Mucosa of stomach (tissue), 1 donor: ENCODE data around the gene ANKMY1.

Source experiments
- H3K27me3 ChIP-seq: one replicate; pipeline ENCODE4 v1.7.0; 2013; ENCODE audit warnings: mild to moderate bottlenecking, low read length; ENCODE audit not compliant: control insufficient read depth, insufficient read depth
- H3K36me3 ChIP-seq: one replicate; pipeline ENCODE4 v1.7.0; 2013; ENCODE audit warnings: low read length; ENCODE audit not compliant: control insufficient read depth, insufficient read depth
- H3K4me1 ChIP-seq: one replicate; pipeline ENCODE4 v1.7.0; 2013; ENCODE audit warnings: mild to moderate bottlenecking, low read length; ENCODE audit not compliant: control insufficient read depth, insufficient read depth
- H3K4me3 ChIP-seq: one replicate; pipeline ENCODE4 v1.7.0; 2013; ENCODE audit warnings: low read length
- H3K9ac ChIP-seq: one replicate; pipeline ENCODE4 v1.7.0; 2013; ENCODE audit warnings: mild to moderate bottlenecking, low read length, moderate library complexity
- H3K9me3 ChIP-seq: one replicate; pipeline ENCODE4 v1.7.0; 2013; ENCODE audit warnings: mild to moderate bottlenecking, low read length, moderate library complexity; ENCODE audit not compliant: control insufficient read depth
- donor health status: Pancreatic carcinoma.

Gene ANKMY1

GRCh38 chr2:240599141-240599583 is 41.4 kb upstream of the ANKMY1 start:
- H3K36me3 ChIP-seq, result peaks cover 10% of the 10 kb centered on the region
- peaks cover 37% of the 10 kb centered on the region for H3K4me1 ChIP-seq
- no peak overlapping the region for H3K9ac ChIP-seq
- H3K4me3 ChIP-seq, result no peak overlapping the region
- no peaks in the 10 kb centered on the region for H3K27me3 ChIP-seq
- H3K9me3 ChIP-seq, result no peaks in the 10 kb centered on the region

GRCh38 chr2:240598311-240598911 is 40.6 kb upstream of the ANKMY1 start:
- Histone ChIP-seq H3K4me1 (peaks cover 30% of the 10 kb centered on the region), H3K9ac (no peak overlapping the region), H3K27me3 (no peaks in the 10 kb centered on the region), H3K4me3 (no peak overlapping the region), H3K9me3 (no peaks in the 10 kb centered on the region), H3K36me3 (peaks cover 10% of the 10 kb centered on the region)

GRCh38 chr2:240597419-240598181 is 39.8 kb upstream of the ANKMY1 start:
- H3K9ac ChIP-seq, result no peak overlapping the region
- no peak overlapping the region for H3K4me3 ChIP-seq
- H3K36me3 ChIP-seq, result peaks cover 10% of the 10 kb centered on the region
- peaks cover 22% of the 10 kb centered on the region for H3K4me1 ChIP-seq
- no peaks in the 10 kb centered on the region for H3K9me3 ChIP-seq
- H3K27me3 ChIP-seq, result no peaks in the 10 kb centered on the region

GRCh38 chr2:240597054-240597418 is 39.2 kb upstream of the ANKMY1 start:
- H3K9ac ChIP-seq, result no peak overlapping the region
- H3K27me3 ChIP-seq, result no peaks in the 10 kb centered on the region
- H3K36me3 ChIP-seq, result peaks cover 10% of the 10 kb centered on the region
- H3K9me3 ChIP-seq, result no peaks in the 10 kb centered on the region
- H3K4me3 ChIP-seq, result no peak overlapping the region
- peaks cover 22% of the 10 kb centered on the region for H3K4me1 ChIP-seq

- Histone ChIP-seq H3K4me3 (no peak overlapping the region), H3K4me1 (peaks cover 22% of the 10 kb centered on the region), H3K9ac (no peak overlapping the region), H3K27me3 (no peaks in the 10 kb centered on the region), H3K9me3 (no peaks in the 10 kb centered on the region), H3K36me3 (peaks cover 10% of the 10 kb centered on the region)
Measured at GRCh38 chr2:240596491-240596931, 38.7 kb upstream of the ANKMY1 start.

GRCh38 chr2:240596080-240596460 is 38.3 kb upstream of the ANKMY1 start:
- Histone ChIP-seq H3K9ac (no peak overlapping the region), H3K9me3 (no peaks in the 10 kb centered on the region), H3K36me3 (peaks cover 14% of the 10 kb centered on the region), H3K4me1 (peaks cover 22% of the 10 kb centered on the region), H3K4me3 (no peak overlapping the region), H3K27me3 (no peaks in the 10 kb centered on the region)

GRCh38 chr2:240595381-240596079 is 37.7 kb upstream of the ANKMY1 start:
- Histone ChIP-seq H3K4me1 (peaks cover 22% of the 10 kb centered on the region), H3K27me3 (no peaks in the 10 kb centered on the region), H3K4me3 (no peak overlapping the region), H3K9ac (no peak overlapping the region), H3K36me3 (peaks cover 14% of the 10 kb centered on the region), H3K9me3 (no peaks in the 10 kb centered on the region)

- H3K9ac ChIP-seq, result no peak overlapping the region
- H3K4me3 ChIP-seq, result no peak overlapping the region
- peaks cover 22% of the 10 kb centered on the region for H3K4me1 ChIP-seq
Measured at GRCh38 chr2:240594511-240595380, 37.0 kb upstream of the ANKMY1 start.

GRCh38 chr2:240593703-240594451 is 36.1 kb upstream of the ANKMY1 start:
- H3K9me3 ChIP-seq, result no peaks in the 10 kb centered on the region
- no peak overlapping the region for H3K4me3 ChIP-seq
- no peak overlapping the region for H3K9ac ChIP-seq
- H3K36me3 ChIP-seq, result peaks cover 14% of the 10 kb centered on the region
- H3K4me1 ChIP-seq, result peaks cover 22% of the 10 kb centered on the region
- no peaks in the 10 kb centered on the region for H3K27me3 ChIP-seq

More at GRCh38 chr2:240594511-240595380, 37.0 kb upstream of the ANKMY1 start:
- peaks cover 14% of the 10 kb centered on the region for H3K36me3 ChIP-seq
- no peaks in the 10 kb centered on the region for H3K9me3 ChIP-seq
- no peaks in the 10 kb centered on the region for H3K27me3 ChIP-seq

- Histone ChIP-seq H3K9me3 (no peaks in the 10 kb centered on the region), H3K36me3 (peaks cover 11% of the 10 kb centered on the region), H3K4me1 (peaks cover 25% of the 10 kb centered on the region), H3K4me3 (no peak overlapping the region), H3K9ac (no peak overlapping the region), H3K27me3 (no peaks in the 10 kb centered on the region)
Measured at GRCh38 chr2:240593026-240593702, 35.4 kb upstream of the ANKMY1 start.

- H3K9ac ChIP-seq, result no peak overlapping the region
Measured at GRCh38 chr2:240591784-240592183, 34.0 kb upstream of the ANKMY1 start.

More at GRCh38 chr2:240591784-240592183, 34.0 kb upstream of the ANKMY1 start:
- peaks cover 33% of the 10 kb centered on the region for H3K4me1 ChIP-seq
- H3K36me3 ChIP-seq, result peaks cover 4% of the 10 kb centered on the region
- H3K9me3 ChIP-seq, result no peaks in the 10 kb centered on the region
- no peak overlapping the region for H3K4me3 ChIP-seq
- no peaks in the 10 kb centered on the region for H3K27me3 ChIP-seq
